Activated gamma-delta T cell treated with anti-CD3 and anti-CD28 coated beads, Interleukin-2, amount 50 U/mL, for 16 hours (primary cell): ENCODE data around the gene GPR39.

ENCODE experiments used
- DNase-seq: peaks from one replicate; pipeline ENCODE4 v3.0.0-alpha.2; 2020; ENCODE audit warnings: low read depth

Gene GPR39

GRCh38 chr2:132605236-132606180 lies 188.9 kb downstream of the GPR39 start:
- no peak for DNase-seq

DNA sequence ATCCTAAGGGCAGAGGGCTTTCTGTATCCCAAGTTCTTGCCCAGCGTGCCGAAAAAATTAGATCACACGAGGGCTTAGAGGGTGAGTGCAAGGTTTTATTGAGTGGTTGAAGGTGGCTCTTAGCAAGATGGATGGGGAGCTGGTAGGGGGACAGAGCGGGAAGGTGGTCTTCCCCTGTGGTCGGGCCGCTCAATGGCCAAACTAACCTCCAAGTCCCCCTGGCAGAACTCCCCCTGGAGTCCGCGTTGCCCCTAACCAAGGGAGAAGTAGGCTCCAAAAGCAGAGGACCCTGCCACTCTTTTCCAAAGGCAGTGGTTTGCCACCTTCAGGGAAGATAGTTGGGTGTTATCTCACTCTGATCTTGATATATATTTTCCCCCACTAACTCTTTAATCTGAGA lies 190.0 kb downstream of the GPR39 start:
- no peak for DNase-seq

- DNase-seq: no peak
Measured at GRCh38 chr2:132607426-132608090, 191.0 kb downstream of the GPR39 start.

- no peak for DNase-seq
Measured at GRCh38 chr2:132608311-132608710, 191.7 kb downstream of the GPR39 start.

GRCh38 chr2:132609101-132609890 lies 192.7 kb downstream of the GPR39 start:
- DNase-seq: no peak

GRCh38 chr2:132611719-132612118 lies 195.1 kb downstream of the GPR39 start:
- no peak for DNase-seq

DNA sequence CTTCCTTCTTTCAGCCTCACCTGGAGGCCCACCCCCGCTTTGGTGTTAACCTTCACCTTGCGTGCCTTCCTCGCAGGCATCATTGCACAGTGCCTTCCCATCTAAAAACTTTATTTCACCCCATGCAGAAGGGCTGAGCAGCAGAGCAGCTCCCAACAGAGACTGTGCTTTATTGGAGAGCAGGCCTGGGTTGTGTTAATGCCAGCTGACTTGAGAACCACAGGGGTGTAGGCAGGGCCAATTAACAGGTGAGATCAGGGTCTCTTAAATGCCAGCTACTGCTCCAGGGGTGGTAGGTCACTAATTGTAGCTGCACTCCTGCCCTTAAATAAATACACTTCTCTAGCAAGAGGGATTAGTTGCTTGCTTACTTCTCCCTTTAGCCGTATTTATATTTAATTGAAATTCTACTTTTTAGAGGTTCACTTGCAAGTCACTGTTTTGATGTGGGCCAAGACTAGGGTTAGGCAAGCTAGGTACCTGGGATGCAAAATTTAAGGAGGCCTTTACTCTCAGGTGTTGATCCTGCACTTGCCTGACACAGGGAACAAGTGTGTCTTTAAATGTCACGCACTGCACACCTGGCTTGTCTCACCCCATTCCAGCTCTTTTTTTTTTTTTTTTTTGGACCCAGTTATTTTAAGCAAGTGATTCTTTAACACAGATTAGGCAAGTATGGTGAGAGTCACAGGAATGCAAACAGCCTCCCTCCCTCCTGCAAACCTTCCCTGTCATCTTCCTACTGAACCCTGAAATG lies 198.9 kb downstream of the GPR39 start:
- no peak for DNase-seq

- DNase-seq: no peak
Measured at GRCh38 chr2:132617989-132618388, 201.4 kb downstream of the GPR39 start.

- no peak for DNase-seq
Measured at GRCh38 chr2:132618734-132619133, 202.1 kb downstream of the GPR39 start.

DNA sequence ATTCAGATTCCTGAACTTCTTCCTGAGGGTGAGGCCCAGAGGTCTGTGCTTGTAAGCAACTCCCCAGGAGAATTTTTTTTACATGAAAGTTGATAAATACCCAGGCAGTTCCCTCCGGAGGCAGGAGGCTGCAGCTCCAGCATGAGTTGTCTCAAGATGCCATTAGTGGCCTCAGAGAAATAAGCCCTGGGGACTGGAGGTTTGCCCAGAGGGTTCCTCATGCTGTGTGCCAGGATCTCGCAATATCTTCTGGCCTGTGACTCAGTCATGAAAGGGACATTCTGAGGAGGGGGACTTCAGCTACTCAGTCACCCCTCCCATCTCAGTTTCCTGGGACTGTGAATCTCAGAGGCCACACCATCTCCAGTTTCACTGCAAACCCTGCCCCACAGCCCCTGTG lies 203.5 kb downstream of the GPR39 start:
- DNase-seq: no peak

DNA sequence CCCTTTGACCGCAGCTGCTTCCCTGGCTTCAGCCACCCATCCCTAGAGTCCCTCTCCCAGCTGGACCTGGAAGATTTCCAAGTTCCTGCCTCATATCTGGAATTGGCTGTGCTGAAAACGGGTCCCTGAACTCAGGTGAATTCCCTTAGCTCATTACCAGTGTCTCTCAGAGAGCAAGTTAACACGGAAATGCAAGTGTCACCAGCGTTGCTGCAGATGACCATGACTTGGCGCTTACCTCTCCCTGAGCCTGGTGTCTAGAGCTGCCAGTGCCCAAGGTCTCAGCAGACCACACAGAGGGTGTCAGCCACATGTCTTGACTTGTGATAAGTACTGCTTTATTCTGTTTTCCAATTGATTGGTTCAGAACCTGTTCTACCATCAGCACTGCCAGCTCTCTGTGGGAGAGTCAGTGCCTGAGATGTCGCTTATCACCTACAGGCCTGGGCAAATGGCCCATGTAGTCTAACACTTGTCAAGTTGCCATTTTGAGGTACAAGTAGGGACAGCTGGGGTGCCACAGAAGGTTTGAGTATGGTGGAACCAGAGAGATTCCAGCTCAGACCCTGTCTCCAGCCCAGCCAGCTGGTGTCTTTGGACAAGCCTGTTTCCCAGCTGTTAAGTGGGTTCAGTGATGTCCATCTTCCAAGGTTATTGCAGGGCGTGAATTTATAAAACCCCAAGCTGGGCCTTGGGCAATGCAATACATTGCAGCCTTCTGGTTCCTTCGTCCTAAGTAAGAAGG lies 204.7 kb downstream of the GPR39 start:
- no peak for DNase-seq

DNA sequence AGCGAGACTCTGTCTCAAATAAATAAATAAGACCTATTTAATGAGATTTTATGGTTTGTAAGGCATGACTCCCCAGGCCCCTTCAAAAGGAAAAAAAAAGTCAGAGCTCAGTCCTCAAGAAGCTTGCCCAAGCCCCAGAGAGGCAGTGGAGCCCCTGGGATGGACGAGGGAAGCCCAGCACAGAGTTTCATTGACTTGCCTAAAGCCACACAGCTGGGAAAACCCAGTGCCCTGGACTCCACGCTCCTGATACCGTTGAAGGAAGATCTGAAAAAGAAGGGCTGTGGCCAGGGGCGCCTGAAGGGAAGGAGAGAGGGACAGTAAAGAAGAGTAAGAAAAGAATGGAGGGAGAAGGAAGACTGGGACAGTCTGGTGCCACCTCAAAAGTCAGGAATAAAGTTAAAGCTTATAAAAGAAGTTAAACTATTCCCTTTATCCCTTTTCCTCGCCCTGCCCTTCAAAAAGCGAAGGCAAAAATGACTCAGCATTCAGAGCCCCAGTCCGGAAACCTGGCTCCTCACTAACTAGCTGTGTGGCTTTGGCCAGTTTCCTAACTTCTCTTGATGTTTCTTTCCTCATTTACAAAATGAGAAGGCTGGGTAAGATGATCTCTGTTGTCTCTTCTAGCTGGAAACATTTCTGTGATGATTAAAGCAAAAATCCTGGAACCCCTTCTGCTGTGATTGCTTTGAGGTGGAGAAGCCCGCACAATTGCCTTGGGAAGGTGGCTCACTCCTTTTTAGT lies 206.7 kb downstream of the GPR39 start:
- DNase-seq: no peak

GRCh38 chr2:132627536-132627935 lies 210.9 kb downstream of the GPR39 start:
- DNase-seq: no peak

- no peak for DNase-seq
Measured at GRCh38 chr2:132632000-132632649, 215.5 kb downstream of the GPR39 start.

GRCh38 chr2:132633635-132634034 lies 217.0 kb downstream of the GPR39 start:
- no peak for DNase-seq

DNA sequence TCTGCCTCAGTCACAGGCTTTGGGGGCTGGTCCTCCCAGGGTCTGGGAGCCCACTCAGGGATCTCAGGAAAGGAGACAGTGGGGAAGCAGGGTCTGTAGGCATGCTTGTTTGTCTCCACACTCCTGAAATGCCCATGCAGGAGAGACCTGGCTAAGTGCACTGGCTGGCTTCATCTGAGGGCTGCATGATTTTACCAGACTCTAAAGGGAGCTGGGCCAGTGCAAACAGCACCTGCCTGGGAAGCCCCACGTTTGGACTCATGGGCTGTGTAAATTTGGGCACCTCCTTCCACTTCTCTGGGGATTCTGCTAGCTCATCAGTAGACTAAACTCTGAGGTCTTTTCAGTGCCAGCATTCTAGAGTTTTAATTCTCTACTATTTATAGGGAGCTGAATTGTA lies 219.7 kb downstream of the GPR39 start:
- no peak for DNase-seq

- no peak for DNase-seq
Measured at GRCh38 chr2:132638313-132639040, 221.9 kb downstream of the GPR39 start.

- DNase-seq: no peak
Measured at GRCh38 chr2:132640116-132640515, 223.5 kb downstream of the GPR39 start.

DNA sequence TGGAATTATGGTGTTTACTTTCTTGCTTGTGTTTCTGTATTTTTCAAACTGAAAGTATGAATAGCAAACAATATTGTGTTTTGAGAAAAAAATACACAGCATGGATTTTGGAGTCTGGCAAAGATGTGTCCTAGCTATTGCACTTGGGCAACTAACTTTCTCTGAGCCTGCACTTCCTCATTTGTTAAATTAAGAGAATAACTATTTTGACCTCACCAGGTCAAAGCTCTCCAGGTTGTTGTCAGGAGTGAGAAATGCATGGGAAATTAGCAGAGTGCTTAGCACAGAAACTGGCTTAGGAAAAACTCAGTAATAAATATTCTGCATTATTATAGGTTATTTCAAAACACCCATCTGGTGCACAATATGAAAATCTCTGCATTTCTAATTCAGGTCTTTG lies 225.2 kb downstream of the GPR39 start:
- DNase-seq: no peak
